HFF-Myc (cell line): ENCODE results near the gene PRUNE1.

ENCODE experiments used
- DNase-seq: peaks from one replicate; pipeline ENCODE4 v3.0.0-alpha.2; 2011; ENCODE audit warnings: low read depth; ENCODE audit errors: extremely low read depth
- H3K4me3 ChIP-seq: replicated peaks from 2 replicates; pipeline ENCODE4 v1.5.1; 2011; ENCODE audit warnings: low read depth, mild to moderate bottlenecking, control low read depth, low read length
- TF ChIP-seq, protein P1 (sequence below): IDR thresholded peaks from 2 replicates; pipeline ENCODE4 v1.5.1; 2012; ENCODE audit warnings: mild to moderate bottlenecking, low read depth, low read length, control low read depth; ENCODE audit errors: missing control alignments

PRUNE1 gene

DNA sequence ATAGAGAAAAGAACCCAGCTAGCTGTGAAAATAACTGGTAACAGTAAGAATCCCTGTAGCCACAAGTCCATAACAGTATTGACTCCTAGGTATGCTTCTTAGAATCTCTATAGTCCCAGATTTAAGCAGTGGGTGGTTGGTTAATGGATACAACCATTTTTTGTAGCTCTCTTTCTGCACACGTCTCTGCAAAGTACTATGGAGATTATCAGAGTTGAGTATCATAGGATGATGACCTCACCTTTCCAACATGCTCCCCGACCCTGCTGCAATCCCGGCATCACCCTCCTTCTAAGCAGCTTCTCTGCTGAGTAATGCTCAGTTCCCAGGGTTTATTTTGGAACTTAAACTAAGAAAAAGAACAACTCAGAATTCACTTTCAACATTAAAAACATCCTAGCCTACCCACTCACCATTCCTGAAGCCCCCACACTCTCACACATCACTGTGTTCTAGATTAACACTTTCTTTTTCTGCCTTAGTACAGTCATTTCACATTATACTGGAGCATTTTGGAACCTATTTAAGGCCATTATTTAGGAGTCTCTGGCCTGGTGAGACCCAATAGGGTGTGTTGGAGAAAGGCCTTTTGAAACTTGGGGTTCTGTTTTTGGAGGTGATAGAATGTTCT lies 54.6 kb downstream of the PRUNE1 start:
- DNase-seq = no peak
- H3K4me3 ChIP-seq = no peak overlapping the region
- TF ChIP-seq, protein P1, sequence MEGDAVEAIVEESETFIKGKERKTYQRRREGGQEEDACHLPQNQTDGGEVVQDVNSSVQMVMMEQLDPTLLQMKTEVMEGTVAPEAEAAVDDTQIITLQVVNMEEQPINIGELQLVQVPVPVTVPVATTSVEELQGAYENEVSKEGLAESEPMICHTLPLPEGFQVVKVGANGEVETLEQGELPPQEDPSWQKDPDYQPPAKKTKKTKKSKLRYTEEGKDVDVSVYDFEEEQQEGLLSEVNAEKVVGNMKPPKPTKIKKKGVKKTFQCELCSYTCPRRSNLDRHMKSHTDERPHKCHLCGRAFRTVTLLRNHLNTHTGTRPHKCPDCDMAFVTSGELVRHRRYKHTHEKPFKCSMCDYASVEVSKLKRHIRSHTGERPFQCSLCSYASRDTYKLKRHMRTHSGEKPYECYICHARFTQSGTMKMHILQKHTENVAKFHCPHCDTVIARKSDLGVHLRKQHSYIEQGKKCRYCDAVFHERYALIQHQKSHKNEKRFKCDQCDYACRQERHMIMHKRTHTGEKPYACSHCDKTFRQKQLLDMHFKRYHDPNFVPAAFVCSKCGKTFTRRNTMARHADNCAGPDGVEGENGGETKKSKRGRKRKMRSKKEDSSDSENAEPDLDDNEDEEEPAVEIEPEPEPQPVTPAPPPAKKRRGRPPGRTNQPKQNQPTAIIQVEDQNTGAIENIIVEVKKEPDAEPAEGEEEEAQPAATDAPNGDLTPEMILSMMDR = no peak

DNA sequence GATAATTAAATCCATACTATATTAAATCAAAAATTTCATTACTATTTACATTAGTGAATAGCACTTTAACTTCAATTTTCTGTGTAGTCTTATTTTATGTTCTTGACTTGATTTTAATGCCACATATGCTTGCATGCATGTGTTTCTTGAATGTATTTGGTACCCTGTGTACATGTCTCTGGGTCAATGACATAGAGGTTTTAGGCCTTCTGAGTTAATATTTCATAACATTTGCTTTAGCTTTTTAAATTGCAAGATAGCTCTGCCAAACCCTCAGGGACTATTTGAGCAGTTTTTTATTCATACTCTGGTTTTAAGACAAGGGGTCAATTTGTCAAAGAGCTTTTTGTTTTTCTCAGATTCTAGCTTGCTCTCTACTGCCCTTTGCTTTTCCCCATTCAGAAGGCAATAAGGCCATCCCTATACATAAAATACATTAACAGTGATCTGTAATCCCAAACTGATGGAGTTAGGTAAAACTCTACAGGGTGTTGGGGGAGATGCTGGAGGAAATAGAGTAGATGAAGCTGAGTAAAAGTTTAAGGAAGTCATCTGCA lies 56.9 kb downstream of the PRUNE1 start:
- TF ChIP-seq, protein P1 = no peak
- H3K4me3 ChIP-seq = no peak overlapping the region
- no peak for DNase-seq

DNA sequence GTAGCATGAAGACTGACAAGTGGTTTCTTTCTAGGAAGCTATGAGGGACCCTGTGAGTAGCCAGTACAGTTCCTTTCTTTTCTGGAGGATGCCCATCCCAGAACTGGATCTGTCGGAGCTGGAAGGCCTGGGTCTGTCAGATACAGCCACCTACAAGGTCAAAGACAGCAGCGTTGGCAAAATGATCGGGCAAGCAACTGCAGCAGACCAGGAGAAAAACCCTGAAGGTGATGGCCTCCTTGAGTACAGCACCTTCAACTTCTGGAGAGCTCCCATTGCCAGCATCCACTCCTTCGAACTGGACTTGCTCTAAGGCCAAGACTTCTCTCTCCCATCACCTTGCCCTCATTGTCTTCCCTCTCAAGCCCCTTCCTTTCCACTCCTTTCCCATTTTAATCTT lies 58.9 kb downstream of the PRUNE1 start:
- TF ChIP-seq, protein P1 = no peak

DNA sequence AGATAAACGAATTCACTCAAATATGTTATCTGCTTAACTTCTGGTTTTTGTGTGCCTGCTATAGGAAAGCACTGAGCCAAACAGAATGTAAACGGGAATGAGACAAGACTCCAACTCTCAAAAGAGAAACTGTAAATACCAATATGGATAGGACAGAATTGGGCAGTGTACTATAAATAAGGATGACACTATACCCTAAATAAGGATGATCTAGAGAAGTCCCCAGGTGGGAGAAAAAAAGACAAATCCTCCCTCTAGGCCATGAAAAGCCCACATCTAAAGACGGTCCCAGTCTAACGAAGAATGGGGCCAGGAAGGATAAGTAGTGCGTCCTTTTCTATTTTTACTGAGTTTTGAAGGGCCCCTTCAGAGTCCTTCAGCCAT lies 60.8 kb downstream of the PRUNE1 start:
- no peak overlapping the region for H3K4me3 ChIP-seq
- DNase-seq = no peak
- TF ChIP-seq, protein P1 = no peak

More for the DNA sequence above, 58.9 kb downstream of the PRUNE1 start:
- DNase-seq = no peak
- no peak overlapping the region for H3K4me3 ChIP-seq

DNA sequence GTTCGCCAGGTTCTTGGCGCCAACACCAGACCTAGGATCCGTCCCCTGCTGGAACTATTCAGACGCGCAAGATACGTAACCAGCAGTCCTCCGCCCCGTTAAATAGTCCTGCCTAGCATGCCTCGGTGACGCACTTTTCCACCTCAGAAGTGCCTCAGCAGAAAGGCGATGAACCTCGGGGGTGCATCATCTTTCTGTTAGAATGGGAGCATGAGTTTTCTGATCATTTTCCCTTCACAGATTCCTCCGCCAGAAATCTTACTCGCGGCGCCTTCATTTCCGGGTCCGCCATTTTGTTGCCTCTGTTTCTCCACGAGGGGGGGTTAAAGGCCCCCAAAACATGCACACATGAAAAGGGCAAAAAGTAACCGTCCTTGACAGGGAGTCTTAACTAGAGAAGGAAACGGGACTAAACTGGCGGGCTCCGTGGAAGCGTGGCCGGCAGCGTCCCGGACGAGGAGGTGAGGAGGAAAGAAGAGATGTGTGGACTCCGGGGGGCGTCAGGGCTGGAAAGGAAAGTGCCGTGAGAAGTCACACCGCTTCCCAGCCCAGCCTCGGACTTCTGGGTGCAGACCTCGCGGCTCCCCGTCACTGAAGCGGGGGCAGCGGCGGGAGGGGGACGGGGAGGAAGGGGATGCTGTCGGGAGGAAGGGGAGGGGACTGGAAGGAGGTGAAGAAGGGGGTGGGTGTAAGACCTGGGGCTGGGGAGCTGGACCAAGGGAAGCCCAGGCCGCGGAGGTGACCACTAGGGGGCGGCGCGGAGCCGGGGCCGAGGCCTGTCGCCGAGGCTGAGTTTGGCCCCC lies 62.4 kb downstream of the PRUNE1 start, which contains the start of gene GABPB2:
GABPB2 (plus strand) TSS at position 288 of the 803 bp plus-strand sequence. CDS start 17,429 bp downstream, outside the sequence.
- TF ChIP-seq, protein P1 = peak; percentile 88
- peak within 1 kb of the TSS; percentile 81 for H3K4me3 ChIP-seq
- DNase-seq = peak; percentile 88

DNA sequence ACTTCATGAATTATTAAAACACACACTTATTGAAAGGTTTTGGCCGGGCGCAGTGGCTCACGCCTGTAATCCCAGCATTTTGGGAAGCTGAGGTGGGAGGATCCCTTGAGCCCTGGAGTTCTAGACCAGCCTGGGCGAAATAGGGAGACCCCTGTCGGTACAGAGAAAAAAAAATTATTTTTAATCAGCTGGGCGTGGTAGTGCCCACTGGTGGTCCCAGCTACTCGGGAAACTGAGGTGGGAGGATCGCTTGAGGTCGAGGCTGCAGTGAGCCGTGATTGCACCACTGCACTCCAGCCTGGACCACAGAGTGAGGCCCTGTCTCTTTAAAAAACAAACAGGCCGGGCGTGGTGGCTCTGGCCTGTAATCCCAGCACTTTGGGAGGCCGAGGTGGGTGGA lies 64.0 kb downstream of the PRUNE1 start:
- DNase-seq = no peak
- TF ChIP-seq, protein P1 = peak; percentile 4
- no peak overlapping the region for H3K4me3 ChIP-seq
